Activated CD8-positive, alpha-beta memory T cell treated with anti-CD3 and anti-CD28 coated beads for 36 hours (primary cell): ENCODE measurements around the gene KCND2. TPM values are rescaled to one million over a fixed set of nuclear protein-coding genes. Genes with fewer than 3 reads are reported as not detected.
"Not testable (repeated sequence)": the region's sequence is repeated elsewhere in the genome, so short reads cannot be mapped to it uniquely, and the experiment has no call there.

Source experiments
- CTCF ChIA-PET: fragments of 350-600 bp; sonication (Branson Sonifier 250); formaldehyde crosslinking; loops from one replicate; lab custom pipeline; 2021; ENCODE audit warnings: antibody characterized with exemption; lab: Charles Lee
- POLR2A ChIA-PET: fragments of 350-600 bp; sonication (Branson Sonifier 250); formaldehyde crosslinking; loops from one replicate; lab custom pipeline; 2021; ENCODE audit warnings: antibody characterized with exemption; lab: Charles Lee
- total RNA-seq, 2 experiments: library from RNA; stranded (reverse); gene quantifications; one replicate each; pipeline ENCODE4 v1.2.3, GENCODE V29; 2021

Gene KCND2
- total RNA-seq, 2 experiments from 2014 or later = not detected

- CTCF ChIA-PET = no interaction called here
- POLR2A ChIA-PET = no interaction called here
These were observed 277.6 kb downstream of the KCND2 start for GRCh38 chr7:120550494-120551048.

GRCh38 chr7:120553491-120553890 is 280.5 kb downstream of the KCND2 start:
- ChIA-PET POLR2A (no interaction called here), CTCF (no interaction called here)

DNA sequence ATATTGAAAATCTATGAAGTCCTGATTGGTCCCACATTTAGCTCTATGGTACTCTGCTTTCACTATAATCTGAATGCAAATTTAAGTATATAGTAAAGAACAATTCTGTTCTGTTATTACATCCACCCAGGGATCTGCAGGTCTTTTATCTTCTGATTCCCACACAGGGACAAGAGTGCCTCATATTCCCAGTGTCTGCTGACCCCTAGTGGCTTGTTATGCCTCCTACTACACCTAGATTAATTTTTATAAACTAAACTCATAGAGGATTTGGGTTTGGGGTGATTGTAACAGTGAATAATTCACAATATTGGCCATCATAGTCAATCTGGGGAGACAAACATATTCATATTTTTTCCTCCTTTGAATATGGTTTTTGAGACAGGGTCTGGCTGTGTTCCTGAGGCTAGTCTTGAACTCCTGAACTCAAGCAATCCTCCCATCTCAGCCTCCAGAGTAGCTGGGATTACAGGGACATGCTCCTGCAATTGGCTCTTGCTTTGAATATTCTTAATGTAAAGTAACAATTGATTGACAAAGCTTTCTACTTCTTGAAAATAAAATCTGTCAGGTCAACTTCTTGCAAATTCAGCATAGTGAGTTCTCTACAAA is 282.1 kb downstream of the KCND2 start:
- ChIA-PET POLR2A (no interaction called here), CTCF (no interaction called here)

GRCh38 chr7:120564145-120564544 is 291.2 kb downstream of the KCND2 start:
- CTCF ChIA-PET = no interaction called here

DNA sequence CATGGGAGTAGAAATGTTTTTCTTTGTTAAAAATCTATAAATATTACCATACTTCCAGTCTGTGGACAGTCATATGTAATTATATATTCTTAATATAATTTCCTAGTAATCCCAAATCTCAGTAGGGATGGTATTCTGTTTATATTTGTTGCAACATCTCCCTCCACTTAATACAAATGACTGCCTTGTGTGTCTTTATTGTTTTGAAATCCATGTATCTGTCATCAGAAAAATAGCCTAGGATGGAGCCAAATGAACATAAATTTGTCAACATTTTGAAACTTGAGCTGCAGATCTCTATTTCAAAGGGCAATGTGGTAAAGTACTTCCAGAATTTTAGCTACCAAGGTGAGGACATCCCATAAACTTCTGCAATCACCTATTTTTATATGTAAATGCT is 294.2 kb downstream of the KCND2 start:
- ChIA-PET POLR2A (no interaction called here), CTCF (no interaction called here)

More at GRCh38 chr7:120564145-120564544, 291.2 kb downstream of the KCND2 start:
- POLR2A ChIA-PET = no interaction called here

DNA sequence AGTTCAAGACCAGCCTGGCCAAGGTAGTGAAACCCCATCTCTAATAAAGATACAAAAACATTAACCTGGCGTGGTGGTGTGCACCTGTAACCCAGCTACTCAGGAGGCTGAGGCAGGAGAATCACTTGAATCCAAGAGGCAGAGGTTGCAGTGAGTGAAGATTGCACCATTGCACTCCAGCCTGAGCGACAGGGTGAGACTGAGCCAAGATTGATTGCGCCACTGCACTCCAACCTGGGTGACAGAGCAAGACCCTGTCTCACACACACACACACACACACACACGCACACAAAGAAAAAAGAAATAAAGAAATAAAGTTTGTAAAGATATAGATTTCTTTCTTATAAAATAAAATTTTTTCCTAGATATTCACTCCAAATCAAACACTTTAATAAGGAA is 305.7 kb downstream of the KCND2 start:
- CTCF ChIA-PET, POLR2A ChIA-PET: not testable (repeated sequence)

- ChIA-PET POLR2A (no interaction called here), CTCF (no interaction called here)
These were observed 309.9 kb downstream of the KCND2 start for GRCh38 chr7:120582916-120583315.

DNA sequence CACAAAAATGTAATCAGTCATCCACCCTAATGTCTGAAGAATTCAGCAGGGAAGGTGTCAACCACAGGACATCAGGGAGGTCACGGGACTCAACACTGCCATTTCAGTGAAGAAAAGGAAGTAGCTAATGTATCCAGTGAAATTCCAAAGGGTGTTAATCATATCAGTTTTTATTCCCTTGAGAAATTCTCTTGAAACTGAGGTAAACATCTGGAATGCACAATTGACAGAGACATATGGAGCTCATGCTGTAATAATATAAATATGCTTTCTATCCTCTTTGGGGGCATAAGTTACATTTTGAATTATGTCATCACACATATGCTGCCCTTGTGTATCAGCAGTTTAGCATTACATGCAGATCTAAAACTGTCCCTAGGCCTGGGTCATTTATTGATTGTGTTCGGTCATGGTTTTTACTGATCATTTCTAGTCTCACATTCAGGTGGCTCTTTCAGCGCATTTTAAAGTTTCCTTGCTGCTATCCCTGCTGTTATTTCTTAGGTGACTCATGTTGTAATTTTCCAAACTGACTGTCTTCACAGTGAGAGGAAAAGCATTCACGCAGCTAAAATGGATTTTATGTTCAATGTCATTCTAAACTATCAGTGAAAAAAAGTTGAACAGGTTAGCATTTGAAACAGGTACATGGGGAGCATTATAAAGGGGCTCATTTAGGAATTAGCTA is 311.1 kb downstream of the KCND2 start:
- CTCF ChIA-PET = no interaction called here
- POLR2A ChIA-PET = no interaction called here

- ChIA-PET CTCF (no interaction called here), POLR2A (no interaction called here)
These were observed 313.6 kb downstream of the KCND2 start for GRCh38 chr7:120586571-120586970.

DNA sequence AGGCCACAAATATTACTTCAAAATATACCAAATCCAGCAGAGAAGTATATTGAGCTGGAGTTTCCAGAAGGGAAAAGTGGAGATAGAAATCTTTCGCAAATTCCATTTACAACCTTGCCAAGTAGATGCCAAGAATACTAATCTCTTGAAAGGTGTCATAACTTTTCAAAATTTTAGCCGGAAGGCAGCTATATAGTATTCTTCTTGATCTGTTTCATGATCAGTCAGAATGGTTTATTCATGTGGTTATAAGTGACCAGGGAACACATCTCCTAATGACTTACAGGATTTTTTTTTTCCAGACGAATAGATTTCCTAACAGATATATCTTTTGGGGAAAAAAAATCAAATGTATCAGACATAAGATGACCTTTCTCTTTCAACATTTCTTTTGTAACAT is 314.3 kb downstream of the KCND2 start:
- POLR2A ChIA-PET = no interaction called here
- CTCF ChIA-PET = no interaction called here

GRCh38 chr7:120588416-120588815 is 315.4 kb downstream of the KCND2 start:
- ChIA-PET CTCF (no interaction called here), POLR2A (no interaction called here)

- POLR2A ChIA-PET = no interaction called here
These were observed 315.9 kb downstream of the KCND2 start for GRCh38 chr7:120588862-120589261.

GRCh38 chr7:120600607-120601006 is 327.6 kb downstream of the KCND2 start:
- CTCF ChIA-PET = no interaction called here
- POLR2A ChIA-PET = no interaction called here

More at GRCh38 chr7:120588862-120589261, 315.9 kb downstream of the KCND2 start:
- CTCF ChIA-PET = no interaction called here

DNA sequence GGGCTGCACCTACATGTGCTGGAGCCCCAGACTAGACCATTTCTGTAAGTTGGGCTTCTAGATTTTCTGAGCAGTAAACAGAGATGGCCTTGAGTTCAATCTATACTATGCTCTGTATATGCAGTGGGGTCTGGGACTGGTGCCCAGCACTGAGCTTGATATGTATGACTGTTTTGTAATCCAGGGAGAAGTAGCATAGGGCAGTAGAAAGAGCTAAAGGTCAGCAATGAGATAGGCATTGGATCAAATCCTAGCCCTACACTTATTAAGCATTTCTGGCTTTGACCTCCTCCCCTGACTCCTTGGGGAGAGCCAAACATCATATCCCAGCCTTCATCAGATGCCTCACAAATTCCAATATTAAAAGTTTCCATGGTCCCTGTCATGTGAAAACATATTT is 330.4 kb downstream of the KCND2 start:
- ChIA-PET POLR2A (no interaction called here), CTCF (no interaction called here)

GRCh38 chr7:120609136-120609753 is 336.3 kb downstream of the KCND2 start:
- POLR2A ChIA-PET = no interaction called here

DNA sequence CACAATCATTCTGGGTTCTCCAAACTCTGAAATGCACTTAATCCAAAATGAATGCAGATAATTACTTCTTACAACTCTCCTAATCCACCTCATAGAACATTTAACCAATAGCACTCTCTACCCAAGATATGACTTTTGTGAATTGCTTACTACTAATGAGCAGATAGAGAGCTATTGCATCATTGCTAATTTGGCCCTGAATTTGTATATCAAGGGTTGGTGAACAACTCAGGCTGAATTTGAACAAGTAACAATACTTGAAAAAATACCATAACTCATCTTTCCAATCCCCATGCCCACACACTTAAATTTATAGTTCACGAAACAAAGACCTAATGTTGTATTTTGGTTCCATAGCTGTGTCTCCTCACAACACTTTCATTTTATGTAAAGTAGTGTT is 339.0 kb downstream of the KCND2 start:
- POLR2A ChIA-PET = no interaction called here
- CTCF ChIA-PET = no interaction called here

More at GRCh38 chr7:120609136-120609753, 336.3 kb downstream of the KCND2 start:
- CTCF ChIA-PET = no interaction called here

DNA sequence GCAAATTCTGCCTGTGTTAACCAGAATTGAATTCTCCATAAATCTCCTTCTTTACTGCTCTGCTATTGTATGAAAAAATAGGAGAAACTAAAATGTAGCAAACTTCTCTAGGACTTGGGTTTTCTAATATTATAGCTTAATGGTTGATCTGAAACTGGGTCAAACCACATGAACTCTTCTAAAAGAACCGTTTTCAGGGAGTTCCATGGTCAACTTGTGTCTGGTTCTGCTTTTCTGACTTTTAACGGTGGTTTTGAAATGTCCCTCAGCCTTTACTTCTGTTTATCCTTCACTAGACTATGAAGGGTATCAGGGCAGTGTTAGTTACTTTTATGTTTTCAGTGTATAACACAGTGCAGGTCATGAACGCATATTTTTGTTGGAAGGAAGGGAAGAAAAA is 342.7 kb downstream of the KCND2 start:
- ChIA-PET CTCF (no interaction called here), POLR2A (no interaction called here)

DNA sequence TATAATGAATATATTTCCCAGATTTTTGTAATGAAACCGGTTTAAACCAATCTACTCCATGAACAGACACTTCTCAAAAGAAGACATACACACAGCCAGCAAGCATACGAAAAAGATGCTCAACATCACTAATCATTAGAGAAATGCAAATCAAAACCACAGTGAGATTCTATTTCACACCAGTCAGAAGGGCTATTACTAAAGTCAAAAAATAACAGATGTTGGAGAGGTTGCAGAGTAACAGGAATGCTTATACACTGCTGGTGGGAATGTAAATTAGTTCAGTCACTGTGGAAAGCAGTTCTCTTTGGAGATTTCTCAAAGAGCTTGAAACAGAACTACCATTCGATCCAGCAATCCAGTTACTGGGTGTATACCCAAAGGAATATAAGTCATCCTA is 344.3 kb downstream of the KCND2 start:
- ChIA-PET POLR2A (no interaction called here), CTCF (no interaction called here)

DNA sequence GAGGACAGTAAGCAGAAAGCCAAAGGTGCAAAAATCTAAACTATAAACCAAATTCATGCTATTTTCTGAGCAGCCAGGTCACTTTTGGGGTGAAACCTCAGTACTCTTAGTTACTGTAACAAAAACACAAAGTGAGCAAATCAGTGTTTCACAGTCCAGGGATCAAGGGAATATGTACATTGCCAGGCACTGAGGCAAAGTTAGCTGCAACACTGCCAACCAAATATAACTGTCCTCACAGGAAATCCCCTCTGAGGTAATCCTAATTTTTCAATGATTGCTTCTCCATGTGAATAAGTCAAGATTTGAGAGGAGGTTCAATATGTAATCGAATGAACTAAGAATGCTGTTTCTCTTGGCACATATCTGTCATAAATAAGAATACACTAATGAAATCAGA is 355.3 kb downstream of the KCND2 start:
- CTCF ChIA-PET = no interaction called here
- POLR2A ChIA-PET = no interaction called here

- ChIA-PET CTCF (no interaction called here), POLR2A (no interaction called here)
These were observed 366.9 kb downstream of the KCND2 start for GRCh38 chr7:120639884-120640283.

DNA sequence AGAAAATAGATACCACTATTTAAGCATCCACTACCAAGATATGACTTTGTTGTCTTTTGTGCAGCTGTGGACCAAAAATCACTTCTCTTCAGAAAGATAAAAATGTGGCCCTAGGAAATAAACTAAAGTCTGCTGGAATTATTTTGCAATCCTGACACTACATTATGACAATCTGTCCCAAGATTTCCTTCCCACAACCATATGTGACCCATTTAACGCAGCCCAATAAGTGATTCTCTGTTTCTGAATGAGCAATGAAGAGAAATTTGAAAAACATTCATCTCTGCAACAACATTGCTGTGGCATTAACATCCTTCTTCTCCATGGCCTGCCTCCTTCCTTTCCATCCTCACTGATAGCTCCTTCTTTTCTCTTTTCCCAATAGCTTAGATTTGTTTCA is 373.0 kb downstream of the KCND2 start:
- CTCF ChIA-PET = no interaction called here
- POLR2A ChIA-PET = no interaction called here
